ENCODE results near the gene KIAA1958. TPM values are rescaled to one million over a fixed set of nuclear protein-coding genes. Genes with fewer than 3 reads are reported as not detected.

Gene KIAA1958
- polyA plus RNA-seq, 1 of the 3 experiments (the other 2 are of a cell fraction) = 1.6 TPM

- POLR2A ChIA-PET = no interaction called here
- no peaks in the 10 kb centered on the region for H3K9me2 ChIP-seq
- H3K36me3 ChIP-seq (replicated peaks in 1 of 2; ENCODE audit: control insufficient read depth in 1 of 2, insufficient read depth in 2 of 2, low read length in 1 of 2) = no peaks in the 10 kb centered on the region
- CTCF ChIA-PET = no interaction called here
- H3K27ac ChIP-seq (ENCODE audit: low read depth in 2 of 2, low read length in 1 of 2) = peak overlapping the region in 1 of 2 experiments; percentile 48; a peak in 2 of 4 replicates
- 100% methylated on average over 2 of the region's 2 CpGs for WGBS (ENCODE audit: low lambda C conversion rate)
- no peak overlapping the region for H2AFZ ChIP-seq (ENCODE audit: low read depth)
- H3K9ac ChIP-seq = no peak overlapping the region
- peaks cover 7 to 37% of the 10 kb centered on the region in 2 experiments; a peak in 2 of 4 replicates for H3K4me1 ChIP-seq (ENCODE audit: control insufficient read depth in 1 of 2, insufficient read depth in 2 of 2, low read depth in 1 of 2, low read length in 1 of 2)
- peaks cover 10% of the 10 kb centered on the region for H3F3A ChIP-seq (replicated peaks; ENCODE audit: insufficient read depth)
- H3K27me3 ChIP-seq (ENCODE audit: insufficient read depth) = no peaks in the 10 kb centered on the region
- no peak overlapping the region for H3K4me3 ChIP-seq (ENCODE audit: low read depth in 2 of 2, low read length in 1 of 2)
- peaks cover 14% of the 10 kb centered on the region for H3K79me2 ChIP-seq (ENCODE audit: insufficient read depth)
- peaks cover 2% of the 10 kb centered on the region for H3K9me3 ChIP-seq
- peak overlapping the region; percentile 38; the same call in 1 of the 2 replicates for H3K4me2 ChIP-seq
- no peak for DNase-seq
- TF ChIP-seq POLR2AphosphoS5 (IDR thresholded peaks at IDR 0.05; ENCODE audit: low read depth, low read length) (no peak), RAD21 (IDR thresholded peaks at IDR 0.05; ENCODE audit: low read length) (no peak), RCOR1 (IDR thresholded peaks at IDR 0.05; ENCODE audit: low read length) (no peak), IRF3 (IDR thresholded peaks at IDR 0.05; ENCODE audit: low read depth, low read length) (no peak), JUND (IDR thresholded peaks at IDR 0.05) (no peak), EP300 (IDR thresholded peaks at IDR 0.05; ENCODE audit: borderline replicate concordance in 1 of 2, low read depth in 1 of 2, low read length in 1 of 2) (no peak), MEF2A (IDR thresholded peaks at IDR 0.05; ENCODE audit: borderline replicate concordance, low read depth) (no peak), CHD2 (IDR thresholded peaks at IDR 0.05; ENCODE audit: low read length, partially characterized antibody) (no peak), NFIC (IDR thresholded peaks at IDR 0.05; ENCODE audit: borderline replicate concordance) (no peak)
- no peaks in the 10 kb centered on the region for H4K20me1 ChIP-seq (ENCODE audit: insufficient read depth)
Observed at GRCh38 chr9:112558978-112559377, 72.4 kb downstream of the KIAA1958 start.

- Histone ChIP-seq H3K79me2 (ENCODE audit: insufficient read depth) (peaks cover 19% of the 10 kb centered on the region), H3K9ac (no peak overlapping the region)
Observed at GRCh38 chr9:112559629-112560413, 73.2 kb downstream of the KIAA1958 start.

More at GRCh38 chr9:112559629-112560413, 73.2 kb downstream of the KIAA1958 start:
- Histone ChIP-seq H3K27ac (ENCODE audit: low read depth in 2 of 2, low read length in 1 of 2) (peak overlapping the region in 1 of 2 experiments; percentile 48; a peak in 2 of 4 replicates), H3K9me2 (no peaks in the 10 kb centered on the region), H3K36me3 (replicated peaks in 1 of 2; ENCODE audit: control insufficient read depth in 1 of 2, insufficient read depth in 2 of 2, low read length in 1 of 2) (peaks cover 0 to 3% of the 10 kb centered on the region in 2 experiments), H2AFZ (ENCODE audit: low read depth) (no peak overlapping the region), H3K4me3 (ENCODE audit: low read depth in 2 of 2, low read length in 1 of 2) (no peak overlapping the region), H3K4me1 (ENCODE audit: control insufficient read depth in 1 of 2, insufficient read depth in 2 of 2, low read depth in 1 of 2, low read length in 1 of 2) (peaks cover 7 to 34% of the 10 kb centered on the region in 2 experiments; a peak in 2 of 4 replicates), H3F3A (replicated peaks; ENCODE audit: insufficient read depth) (peaks cover 10% of the 10 kb centered on the region), H3K4me2 (peak overlapping the region; percentile 38; the same call in 1 of the 2 replicates), H3K9me3 (peaks cover 10% of the 10 kb centered on the region), H4K20me1 (ENCODE audit: insufficient read depth) (no peaks in the 10 kb centered on the region), H3K27me3 (ENCODE audit: insufficient read depth) (no peaks in the 10 kb centered on the region)
- ChIA-PET POLR2A (no interaction called here), CTCF (no interaction called here)
- 92% methylated on average over 5 of the region's 5 CpGs for WGBS (ENCODE audit: low lambda C conversion rate)
- no peak for DNase-seq
- TF ChIP-seq ZBTB33 (IDR thresholded peaks at IDR 0.05; ENCODE audit: borderline replicate concordance, low read depth) (no peak), IRF3 (IDR thresholded peaks at IDR 0.05; ENCODE audit: low read depth, low read length) (no peak), EZH2phosphoT487 (IDR thresholded peaks at IDR 0.05; ENCODE audit: borderline replicate concordance, low read depth) (no peak), FOXJ3 (CRISPR knock-in tag; IDR thresholded peaks at IDR 0.05) (no peak), POLR2AphosphoS5 (IDR thresholded peaks at IDR 0.05; ENCODE audit: low read depth, low read length) (no peak), USF1 (IDR thresholded peaks at IDR 0.05; ENCODE audit: borderline replicate concordance, low read depth) (no peak)
